Adrenal gland (tissue), 12 donors: Measurements from ENCODE around the gene KCTD21. TPM values are rescaled to one million over a fixed set of nuclear protein-coding genes. Genes with fewer than 3 reads are reported as not detected.

Experiments used
- DNase-seq, 7 donors: peaks; one replicate each; pipeline ENCODE4 v3.0.0-alpha.2; 2019 to 2020
- H3K27ac ChIP-seq, 5 donors: fragments of 200-600 bp; sonication (generic) in 4 of 5; 1 replicate in 3 of 5; 2 replicates in 2 of 5; pipeline versions ENCODE4 v1.5.1 to v1.8.0; 2016 to 2020; ENCODE audit warnings: mild to moderate bottlenecking in 1 of 5
- H3K27me3 ChIP-seq: fragments of 200-600 bp; 2 replicates; pipeline ENCODE4 v1.8.0; 2021
- H3K36me3 ChIP-seq, 2 donors: fragments of 200-600 bp; replicated peaks in 1 of 2; 1 replicate in 1 of 2; 2 replicates in 1 of 2; pipeline versions ENCODE4 v1.5.1 to v1.8.0; 2018 to 2022
- H3K4me1 ChIP-seq, 2 donors: fragments of 200-600 bp; replicated peaks in 1 of 2; 1 replicate in 1 of 2; 2 replicates in 1 of 2; pipeline versions ENCODE4 v1.5.1 to v1.8.0; 2018 to 2021
- H3K4me3 ChIP-seq, 4 donors: fragments of 200-600 bp; sonication (generic) in 3 of 4; one replicate each; pipeline ENCODE4 v1.5.1; 2016 to 2018
- H3K9me3 ChIP-seq, 3 donors: fragments of 200-600 bp; sonication (generic) in 1 of 3; replicated peaks in 1 of 3; 1 replicate in 2 of 3; 2 replicates in 1 of 3; pipeline versions ENCODE4 v1.5.1 to v1.8.0; 2016 to 2021
- CTCF ChIP-seq, 6 experiments: fragments of 450-650 bp in 4 of 6; fragments of 200-600 bp in 2 of 6; sonication (generic) in 1 of 6; IDR thresholded peaks; 1 replicate in 5 of 6; 2 replicates in 1 of 6; pipeline versions ENCODE4 v1.5.1 to v1.8.0; 2016 to 2021; ENCODE audit warnings: antibody characterized with exemption in 6 of 6, mild to moderate bottlenecking in 2 of 6, moderate library complexity in 1 of 6
- POLR2A ChIP-seq, 2 donors: fragments of 450-650 bp; IDR thresholded peaks; one replicate each; pipeline ENCODE4 v1.6.1; 2017; ENCODE audit warnings: antibody characterized with exemption in 2 of 2, mild to moderate bottlenecking in 2 of 2, moderate library complexity in 1 of 2
- WGBS, 4 donors: extraction: QIAGEN DNeasy Blood & Tissue Kit in 2 of 4; methylation state at CpG; one replicate each; pipeline versions ENCODE4 v1.1.5 to v1.1.7; 2013 to 2017; 5-methylcytosine and 5-hydroxymethylcytosine counted together
- intact Hi-C, 2 donors: fragments of 100-400 bp; cut with DNase I; formaldehyde crosslinking; loops; one replicate each; pipeline versions ENCODE4 v1.14.1 to v1.15.0; 2022 to 2023
- polyA plus RNA-seq, 3 donors: library from polyadenylated mRNA; stranded (reverse); fragments of 200-250 nt in 2 of 3; fragments of 350-450 nt in 1 of 3; fragmentation: Illumina TruSeq in 1 of 3; extraction: RNeasy Lipid Tissue Mini Kit (QIAGEN cat#74804) in 1 of 3; gene quantifications; one replicate each; pipeline ENCODE4 v1.2.3, GENCODE V29; 2013 to 2014
- total RNA-seq, 9 donors: library from RNA; depleted of rRNA in 4 of 9; stranded (reverse); fragments of >200 nt in 4 of 9; fragments of 120-200 nt in 1 of 9; fragmentation: NEBNext Ultra II Directional in 1 of 9; extraction: Animal tissue kit (Norgen Biotek cat#: 25700) in 1 of 9; gene quantifications; one replicate each; pipeline versions ENCODE4 v1.1.0 to v1.2.4, GENCODE V29; 2013 to 2023
- donor health status: healthy with polysubstance abuse.
- donor health status: Bipolar disorder and iron deficiency.
- donor health status: DM: yes; HTN: yes; CAD: no.
- donor health status: DM: no; HTN: no; CAD: no.
- donor health status: DM: no; HTN: no; CAD: no.
- donor health status: DM: yes; HTN: yes; CAD: no.

Gene KCTD21
- total and polyA plus RNA-seq, 12 donors, result 9.3 to 54.0 (median 26.4) TPM

- TF ChIP-seq POLR2A (IDR thresholded peaks at IDR 0.05), result peak; percentile 11 to 58
- TF ChIP-seq CTCF (IDR thresholded peaks at IDR 0.05), result no peak
- no peaks in the 10 kb centered on the region for H3K36me3 ChIP-seq
These were observed 800 bp downstream of the KCTD21 start for GRCh38 chr11:78187366-78188285.

DNA sequence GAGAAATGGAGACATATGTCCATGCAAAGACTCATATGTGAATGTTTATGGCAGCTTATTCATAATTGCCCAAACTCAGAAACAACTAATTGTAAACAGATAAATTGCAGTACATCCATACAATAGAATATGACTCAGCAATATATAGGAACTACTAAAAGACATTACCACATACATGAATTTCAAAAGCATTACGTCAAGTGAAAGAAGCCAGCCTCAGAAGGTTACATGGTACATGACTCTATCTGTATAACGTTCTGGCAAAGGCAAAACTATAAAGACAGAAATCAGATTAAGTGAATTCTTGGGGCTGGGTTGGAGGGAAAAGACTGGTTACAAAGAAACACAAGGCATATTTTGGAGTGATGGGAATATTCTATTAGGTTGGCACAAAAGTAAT lies 7.2 kb downstream of the KCTD21 start:
- WGBS, 4 donors, result 77 to 89% (median 85%) methylated on average over 2 of the region's 2 CpGs
- peaks cover 11 to 25% of the 10 kb centered on the region in 2 donors for H3K4me1 ChIP-seq
- no peak overlapping the region for H3K27ac ChIP-seq
- intact Hi-C loops, result no loop called here
- no peaks in the 10 kb centered on the region for H3K27me3 ChIP-seq
- no peaks in the 10 kb centered on the region for H3K36me3 ChIP-seq
- H3K4me3 ChIP-seq, result no peak overlapping the region
- no peak for TF ChIP-seq CTCF (IDR thresholded peaks at IDR 0.05)
- no peak for TF ChIP-seq POLR2A (IDR thresholded peaks at IDR 0.05)
- DNase-seq, result no peak
- no peaks in the 10 kb centered on the region for H3K9me3 ChIP-seq

More at GRCh38 chr11:78187366-78188285, 800 bp downstream of the KCTD21 start:
- DNase-seq, result peak in 1 of 7 donors; percentile 52
- Histone ChIP-seq H3K4me3 (peak overlapping the region; percentile 73 to 97 (median 90)), H3K4me1 (peaks cover 36 to 63% of the 10 kb centered on the region in 2 donors), H3K27ac (peak overlapping the region; percentile 87 to 97 (median 91)), H3K27me3 (no peaks in the 10 kb centered on the region), H3K9me3 (no peaks in the 10 kb centered on the region)
- WGBS, 4 donors, result 10 to 15% (median 11%) methylated on average over 28 to 31 of the region's 31 CpGs
- intact Hi-C loops, result loop anchor here in 1 of 2 donors (2.0 kb wide), 1 partner anchor 229 kb away; the partner anchor contains the start of gene GAB2

DNA sequence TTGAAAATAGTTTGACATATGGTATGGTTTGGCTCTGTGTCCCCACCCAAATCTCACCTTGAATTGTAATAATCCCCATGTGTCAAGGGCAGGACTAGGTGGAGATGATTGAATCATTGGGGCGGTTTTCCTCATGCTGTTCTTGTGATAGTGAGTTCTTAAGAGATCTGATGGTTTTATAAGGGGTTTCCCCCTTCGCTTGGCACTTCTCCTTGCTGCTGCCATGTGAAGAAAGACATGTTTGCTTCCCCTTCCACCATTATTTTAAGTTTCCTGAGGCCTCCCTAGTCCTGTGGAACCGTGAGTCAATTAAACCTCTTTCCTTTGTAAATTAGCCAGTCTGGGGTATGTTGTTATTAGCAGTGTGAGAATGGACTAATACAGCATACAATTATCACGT lies 7.7 kb downstream of the KCTD21 start:
- H3K27me3 ChIP-seq, result no peaks in the 10 kb centered on the region
- peaks cover 7 to 21% of the 10 kb centered on the region in 2 donors for H3K4me1 ChIP-seq
- TF ChIP-seq CTCF (IDR thresholded peaks at IDR 0.05) (no peak), POLR2A (IDR thresholded peaks at IDR 0.05) (no peak)
- intact Hi-C loops, result no loop called here
- 89 to 95% (median 94%) methylated on average over 4 of the region's 4 CpGs for WGBS, 4 donors
- H3K27ac ChIP-seq, result no peak overlapping the region
- no peak overlapping the region for H3K4me3 ChIP-seq
- H3K9me3 ChIP-seq, result no peaks in the 10 kb centered on the region
- no peaks in the 10 kb centered on the region for H3K36me3 ChIP-seq
- DNase-seq, result no peak

DNA sequence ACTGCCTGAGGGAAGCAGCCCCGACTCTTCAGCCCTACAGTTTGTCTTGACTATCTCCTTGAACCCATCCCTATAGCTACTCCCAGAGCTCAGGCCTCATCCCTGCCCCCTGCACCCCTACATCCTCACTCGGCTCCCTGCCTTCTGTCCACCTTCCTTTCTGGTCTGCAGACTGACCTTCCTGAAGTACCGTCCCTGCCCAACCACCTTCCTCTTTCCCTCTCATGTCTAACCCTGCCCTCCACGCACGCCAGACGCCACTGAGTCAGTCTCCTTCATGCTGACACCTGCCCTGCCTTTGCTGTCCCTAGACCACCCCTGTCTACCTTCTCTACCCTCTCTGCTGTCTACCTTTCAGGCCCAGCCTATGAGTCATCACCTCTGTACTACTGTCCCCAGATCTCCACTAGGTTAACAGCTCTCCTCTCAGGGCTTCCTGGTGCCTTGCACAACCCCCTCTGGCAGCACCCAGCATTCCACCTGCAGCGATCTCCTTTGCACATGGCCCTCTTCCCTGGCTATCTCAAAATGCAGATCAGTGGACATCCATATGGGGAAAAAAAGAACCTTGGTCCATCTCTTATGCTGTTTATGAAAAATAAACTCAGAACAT lies 8.9 kb downstream of the KCTD21 start:
- no peaks in the 10 kb centered on the region for H3K27me3 ChIP-seq
- intact Hi-C loops, result no loop called here
- no peaks in the 10 kb centered on the region for H3K36me3 ChIP-seq
- WGBS, 4 donors, result 89 to 96% (median 92%) methylated on average over 7 of the region's 7 CpGs
- H3K9me3 ChIP-seq, result no peaks in the 10 kb centered on the region
- peak in 3 of 7 donors; percentile 8 to 52 (median 45) for DNase-seq
- no peak overlapping the region for H3K4me3 ChIP-seq
- peaks cover 0 to 10% of the 10 kb centered on the region in 2 donors for H3K4me1 ChIP-seq
- peak overlapping the region in 2 of 5 donors; percentile 12 to 48 for H3K27ac ChIP-seq
- TF ChIP-seq POLR2A (IDR thresholded peaks at IDR 0.05) (no peak), CTCF (IDR thresholded peaks at IDR 0.05) (no peak)
